Lung (tissue), 12 donors: Measurements from ENCODE around the gene ASB2. TPM values are rescaled to one million over a fixed set of nuclear protein-coding genes. Genes with fewer than 3 reads are reported as not detected.

Source experiments
- ATAC-seq: fragments of 200-7000 bp; cut with Tn5 transposase; one replicate; pipeline ENCODE4 v1.9.1; 2020; ENCODE audit warnings: moderate number of reproducible peaks; ENCODE audit not compliant: insufficient read depth, low FRiP score
- DNase-seq, 3 donors: peaks; one replicate each; pipeline ENCODE4 v3.0.0-alpha.2; 2013 to 2017
- H3K27ac ChIP-seq, 2 donors: one replicate each; pipeline ENCODE4 v1.5.1; 2013; ENCODE audit warnings: mild to moderate bottlenecking in 2 of 2, moderate library complexity in 2 of 2, control low read depth in 1 of 2, inconsistent platforms in 1 of 2, low read depth in 1 of 2, low read length in 1 of 2
- H3K27me3 ChIP-seq, 3 donors: one replicate each; pipeline ENCODE4 v1.5.1; 2013; ENCODE audit warnings: low read length in 2 of 3; ENCODE audit not compliant: control insufficient read depth in 3 of 3, insufficient read depth in 3 of 3
- H3K36me3 ChIP-seq, 4 donors: one replicate each; pipeline ENCODE4 v1.5.1; 2013; ENCODE audit warnings: low read length in 4 of 4, mild to moderate bottlenecking in 1 of 4, moderate library complexity in 1 of 4; ENCODE audit not compliant: control insufficient read depth in 4 of 4, insufficient read depth in 4 of 4
- H3K4me1 ChIP-seq, 5 donors: one replicate each; pipeline ENCODE4 v1.5.1; 2013; ENCODE audit warnings: low read length in 5 of 5, mild to moderate bottlenecking in 2 of 5, moderate library complexity in 1 of 5; ENCODE audit not compliant: control insufficient read depth in 5 of 5, insufficient read depth in 5 of 5
- H3K4me3 ChIP-seq: one replicate; pipeline ENCODE4 v1.5.1; 2013; ENCODE audit warnings: mild to moderate bottlenecking, control low read depth, moderate library complexity
- H3K9ac ChIP-seq, 2 donors: one replicate each; pipeline ENCODE4 v1.5.1; 2013; ENCODE audit warnings: low read length in 2 of 2, control low read depth in 1 of 2; ENCODE audit not compliant: insufficient read depth in 1 of 2
- H3K9me3 ChIP-seq, 4 donors: one replicate each; pipeline ENCODE4 v1.5.1; 2013; ENCODE audit warnings: low read length in 3 of 4, mild to moderate bottlenecking in 1 of 4, moderate library complexity in 1 of 4; ENCODE audit not compliant: control insufficient read depth in 4 of 4, insufficient read depth in 3 of 4
- WGBS, 2 donors: extraction: QIAGEN DNeasy Blood & Tissue Kit; methylation state at CpG; one replicate each; pipeline ENCODE4 v1.1.7; 2013; 5-methylcytosine and 5-hydroxymethylcytosine counted together
- polyA plus RNA-seq, 2 donors: library from polyadenylated mRNA; stranded (reverse); fragments of 200-250 nt; gene quantifications; one replicate each; pipeline ENCODE4 v1.2.1, GENCODE V29; 2013
- total RNA-seq, 2 donors: library from RNA; depleted of rRNA in 1 of 2; stranded (reverse); fragments of >200 nt in 1 of 2; gene quantifications; one replicate each; pipeline ENCODE4 v1.2.1, GENCODE V29; 2014 to 2021
- TF ChIP-seq, protein P1 (sequence below): IDR thresholded peaks from 2 replicates; pipeline ENCODE4 v1.5.1; 2012; ENCODE audit warnings: mild to moderate bottlenecking; ENCODE audit errors: control extremely low read depth, extremely low read depth
- donor health status: control.
- donor health status: control.
- donor health status: Bipolar disorder and iron deficiency.
- donor health status: healthy.
- donor health status: DM: yes; HTN: yes; CAD: no.

ASB2 gene
- total and polyA plus RNA-seq, 4 donors: 1.8 to 3.7 (median 2.6) TPM

DNA sequence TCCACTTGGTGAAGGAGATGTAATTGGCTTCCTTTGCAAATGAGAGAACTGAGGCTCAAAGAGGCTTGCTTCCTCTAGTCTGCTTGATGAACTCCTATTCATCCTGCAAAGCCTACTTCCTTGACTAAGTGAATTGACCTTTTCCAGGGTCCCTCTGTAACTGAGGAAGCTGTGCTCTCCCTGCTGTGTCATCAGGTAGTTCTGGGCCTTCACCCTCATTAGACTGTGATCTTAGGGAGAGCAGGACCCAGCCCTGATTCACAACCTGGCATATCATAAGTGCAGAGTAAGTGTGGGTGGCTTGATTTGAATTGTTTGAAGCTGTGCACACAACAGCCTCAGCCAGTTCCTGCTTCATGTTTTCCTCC, 16.3 kb downstream of the ASB2 start:
- H3K27ac ChIP-seq: peak overlapping the region in 1 of 2 donors; percentile 68
- DNase-seq (no peak), ATAC-seq (no peak)
- H3K36me3 ChIP-seq: no peaks in the 10 kb centered on the region
- peaks cover 0 to 18% (median 9%) of the 10 kb centered on the region in 5 donors for H3K4me1 ChIP-seq
- no peaks in the 10 kb centered on the region for H3K9me3 ChIP-seq
- TF ChIP-seq, protein P1, sequence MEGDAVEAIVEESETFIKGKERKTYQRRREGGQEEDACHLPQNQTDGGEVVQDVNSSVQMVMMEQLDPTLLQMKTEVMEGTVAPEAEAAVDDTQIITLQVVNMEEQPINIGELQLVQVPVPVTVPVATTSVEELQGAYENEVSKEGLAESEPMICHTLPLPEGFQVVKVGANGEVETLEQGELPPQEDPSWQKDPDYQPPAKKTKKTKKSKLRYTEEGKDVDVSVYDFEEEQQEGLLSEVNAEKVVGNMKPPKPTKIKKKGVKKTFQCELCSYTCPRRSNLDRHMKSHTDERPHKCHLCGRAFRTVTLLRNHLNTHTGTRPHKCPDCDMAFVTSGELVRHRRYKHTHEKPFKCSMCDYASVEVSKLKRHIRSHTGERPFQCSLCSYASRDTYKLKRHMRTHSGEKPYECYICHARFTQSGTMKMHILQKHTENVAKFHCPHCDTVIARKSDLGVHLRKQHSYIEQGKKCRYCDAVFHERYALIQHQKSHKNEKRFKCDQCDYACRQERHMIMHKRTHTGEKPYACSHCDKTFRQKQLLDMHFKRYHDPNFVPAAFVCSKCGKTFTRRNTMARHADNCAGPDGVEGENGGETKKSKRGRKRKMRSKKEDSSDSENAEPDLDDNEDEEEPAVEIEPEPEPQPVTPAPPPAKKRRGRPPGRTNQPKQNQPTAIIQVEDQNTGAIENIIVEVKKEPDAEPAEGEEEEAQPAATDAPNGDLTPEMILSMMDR: no peak
- H3K27me3 ChIP-seq: no peaks in the 10 kb centered on the region
- no peak overlapping the region for H3K4me3 ChIP-seq
- no peak overlapping the region for H3K9ac ChIP-seq

DNA sequence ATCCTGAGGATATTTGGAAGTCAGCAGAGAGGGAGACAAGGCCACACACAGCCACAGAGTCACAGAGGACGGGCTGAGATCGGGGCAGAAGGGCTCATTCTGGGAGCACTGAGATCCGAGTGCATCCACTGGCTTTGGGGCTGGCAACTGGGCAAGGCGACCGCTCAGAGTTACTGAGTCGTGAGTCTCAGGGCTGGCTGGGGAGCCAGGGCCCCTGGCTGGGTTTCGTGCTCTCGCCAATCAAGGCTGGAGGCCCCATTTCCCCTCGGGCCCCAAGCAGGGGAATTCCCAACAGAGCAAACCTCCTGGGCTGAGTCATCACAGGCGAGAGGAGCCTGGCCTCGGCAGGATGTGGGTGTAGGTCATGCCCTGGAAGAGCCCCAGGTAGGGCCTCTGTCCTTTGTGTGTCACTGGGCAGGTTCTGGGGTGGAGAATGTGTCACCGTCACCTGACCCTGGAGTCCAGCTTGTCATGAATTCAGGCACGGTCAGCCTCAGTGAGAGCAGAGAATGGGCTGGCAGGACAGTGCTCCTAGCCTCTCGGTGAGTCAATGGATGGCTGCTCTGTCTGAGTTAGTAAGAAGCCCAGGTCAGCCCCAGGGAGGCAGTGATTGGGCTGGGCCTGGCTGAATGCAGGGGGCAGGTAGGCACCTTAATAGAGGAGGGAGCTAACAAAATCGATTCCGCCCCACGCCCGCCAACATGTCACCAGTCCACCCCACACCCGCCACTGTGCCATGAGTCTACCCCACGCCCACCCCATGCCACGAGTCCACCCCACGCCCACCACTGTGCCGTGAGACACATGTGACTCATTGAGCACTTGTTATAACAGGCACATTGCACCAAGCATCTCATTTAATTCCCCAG, 16.9 kb downstream of the ASB2 start:
- H3K27me3 ChIP-seq: no peaks in the 10 kb centered on the region
- no peaks in the 10 kb centered on the region for H3K36me3 ChIP-seq
- ATAC-seq (peak; percentile 77), DNase-seq (peak in 2 of 3 donors; percentile 21 to 37)
- peaks cover 0 to 18% (median 9%) of the 10 kb centered on the region in 5 donors for H3K4me1 ChIP-seq
- WGBS, 2 donors: 52 to 54% methylated on average over 23 of the region's 23 CpGs
- H3K27ac ChIP-seq: peak overlapping the region; percentile 32 to 68
- H3K9ac ChIP-seq: no peak overlapping the region
- no peak overlapping the region for H3K4me3 ChIP-seq
- H3K9me3 ChIP-seq: no peaks in the 10 kb centered on the region
- TF ChIP-seq, protein P1: no peak

DNA sequence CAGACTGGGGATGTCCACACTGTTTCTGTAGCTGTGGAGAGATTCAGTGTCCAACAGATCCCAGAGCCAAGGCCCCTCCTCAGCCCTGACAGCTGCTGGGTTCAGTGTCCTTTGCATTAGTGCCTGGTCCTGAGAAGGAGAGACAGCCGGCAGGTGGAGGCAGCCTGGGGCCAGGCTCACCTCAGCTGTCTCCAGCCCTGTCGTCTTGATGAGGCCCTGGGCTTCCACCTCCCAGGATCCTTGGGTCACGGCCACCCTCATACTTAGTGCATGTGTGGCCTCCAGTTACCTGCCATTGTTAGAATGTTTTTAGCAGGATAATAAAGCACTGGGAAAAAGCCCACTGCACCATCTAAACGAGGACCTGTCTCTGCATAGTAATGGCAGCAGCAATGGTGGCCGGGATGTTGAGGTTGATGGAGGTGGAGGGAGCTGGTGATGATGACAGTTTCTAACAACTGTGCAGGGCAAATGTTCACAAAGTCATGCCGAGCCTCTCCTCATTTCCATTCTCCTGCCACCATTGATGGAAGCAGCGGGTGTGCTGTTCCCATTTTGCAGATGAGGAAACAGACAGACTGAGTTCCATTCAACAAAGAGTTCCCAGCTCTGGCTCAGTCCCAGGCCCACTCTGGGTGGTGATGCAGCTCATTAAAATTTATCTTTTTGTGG, 17.7 kb downstream of the ASB2 start:
- H3K36me3 ChIP-seq: no peaks in the 10 kb centered on the region
- no peak for ATAC-seq
- H3K9me3 ChIP-seq: no peaks in the 10 kb centered on the region
- TF ChIP-seq, protein P1: no peak
- 88 to 92% methylated on average over 7 of the region's 7 CpGs for WGBS, 2 donors
- no peaks in the 10 kb centered on the region for H3K27me3 ChIP-seq
- H3K9ac ChIP-seq: peak overlapping the region in 1 of 2 donors; percentile 8
- no peak for DNase-seq
- H3K27ac ChIP-seq: peak overlapping the region; percentile 23 to 68
- H3K4me1 ChIP-seq: peaks cover 0 to 18% (median 9%) of the 10 kb centered on the region in 5 donors
- H3K4me3 ChIP-seq: no peak overlapping the region
